Central memory CD4-positive, alpha-beta T cell (primary cell): ENCODE data around the gene CHST9.

ENCODE experiments used
- DNase-seq: peaks from one replicate; pipeline ENCODE4 v3.0.0; 2022

Gene CHST9

GRCh38 chr18:26926066-26926675 is 258.9 kb downstream of the CHST9 start:
- no peak for DNase-seq

GRCh38 chr18:26925313-26925712 is 259.8 kb downstream of the CHST9 start:
- no peak for DNase-seq

- DNase-seq: no peak
Observed at GRCh38 chr18:26922313-26922712, 262.8 kb downstream of the CHST9 start.

- no peak for DNase-seq
Observed at GRCh38 chr18:26920644-26921043, 264.5 kb downstream of the CHST9 start.

GRCh38 chr18:26919627-26920026 is 265.5 kb downstream of the CHST9 start:
- no peak for DNase-seq

- DNase-seq: no peak
Observed at GRCh38 chr18:26919201-26919600, 265.9 kb downstream of the CHST9 start.

- no peak for DNase-seq
Observed at GRCh38 chr18:26911840-26912239, 273.3 kb downstream of the CHST9 start.

- DNase-seq: no peak
Observed at GRCh38 chr18:26909599-26910290, 275.4 kb downstream of the CHST9 start.

GRCh38 chr18:26908906-26909305 is 276.2 kb downstream of the CHST9 start:
- DNase-seq: no peak

GRCh38 chr18:26902291-26902690 is 282.8 kb downstream of the CHST9 start:
- DNase-seq: no peak

- DNase-seq: no peak
Observed at GRCh38 chr18:26901020-26901419, 284.1 kb downstream of the CHST9 start.

GRCh38 chr18:26894426-26894825 is 290.7 kb downstream of the CHST9 start:
- DNase-seq: no peak

GRCh38 chr18:26893996-26894395 is 291.1 kb downstream of the CHST9 start:
- DNase-seq: no peak

GRCh38 chr18:26888259-26888658 is 296.8 kb downstream of the CHST9 start:
- no peak for DNase-seq

GRCh38 chr18:26875040-26875654 is 310.0 kb downstream of the CHST9 start:
- DNase-seq: no peak

- no peak for DNase-seq
Observed at GRCh38 chr18:26874283-26874682, 310.8 kb downstream of the CHST9 start.

- no peak for DNase-seq
Observed at GRCh38 chr18:26869640-26870039, 315.5 kb downstream of the CHST9 start.

GRCh38 chr18:26868968-26869586 is 316.0 kb downstream of the CHST9 start:
- DNase-seq: no peak

GRCh38 chr18:26867471-26867870 is 317.6 kb downstream of the CHST9 start:
- no peak for DNase-seq

- no peak for DNase-seq
Observed at GRCh38 chr18:26865557-26865956, 319.6 kb downstream of the CHST9 start, which contains the start of gene AQP4. Gene AQP4, minus strand, starts transcription at chr18:26865707. Its CDS starts 18 bp downstream, at chr18:26865689.

GRCh38 chr18:26864658-26865057 is 320.4 kb downstream of the CHST9 start:
- no peak for DNase-seq

GRCh38 chr18:26863921-26864497 is 321.1 kb downstream of the CHST9 start:
- DNase-seq: no peak
